HG03521 (cell line): ENCODE results near the gene CCDC85B.

Source experiments
- ATAC-seq: cut with Tn5 transposase; IDR thresholded peaks from one replicate; pipeline ENCODE4 v1.9.1; 2021; ENCODE audit warnings: mild to moderate bottlenecking, moderate library complexity; ENCODE audit not compliant: unreplicated experiment

The CCDC85B gene

DNA sequence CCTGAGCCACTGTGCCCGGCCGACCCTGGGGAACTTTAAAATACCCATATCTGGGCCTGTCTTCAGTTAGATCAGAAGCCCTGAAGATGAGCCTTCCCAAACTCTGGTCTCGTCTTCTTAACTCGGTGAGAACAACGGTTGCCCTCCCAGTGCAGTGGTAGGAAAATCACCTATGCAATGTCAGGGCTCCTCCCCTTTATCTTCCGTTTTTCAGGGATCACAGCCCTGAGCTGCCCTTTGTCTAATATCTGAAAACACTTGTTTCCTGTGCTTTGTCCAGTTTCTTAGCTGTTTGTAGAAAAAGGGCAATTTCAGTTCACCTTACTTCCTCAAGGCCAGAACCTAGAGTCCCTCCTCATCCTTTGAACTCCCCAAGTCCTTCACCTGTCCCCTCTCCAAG lies 38.2 kb downstream of the CCDC85B start:
- no peak for ATAC-seq

DNA sequence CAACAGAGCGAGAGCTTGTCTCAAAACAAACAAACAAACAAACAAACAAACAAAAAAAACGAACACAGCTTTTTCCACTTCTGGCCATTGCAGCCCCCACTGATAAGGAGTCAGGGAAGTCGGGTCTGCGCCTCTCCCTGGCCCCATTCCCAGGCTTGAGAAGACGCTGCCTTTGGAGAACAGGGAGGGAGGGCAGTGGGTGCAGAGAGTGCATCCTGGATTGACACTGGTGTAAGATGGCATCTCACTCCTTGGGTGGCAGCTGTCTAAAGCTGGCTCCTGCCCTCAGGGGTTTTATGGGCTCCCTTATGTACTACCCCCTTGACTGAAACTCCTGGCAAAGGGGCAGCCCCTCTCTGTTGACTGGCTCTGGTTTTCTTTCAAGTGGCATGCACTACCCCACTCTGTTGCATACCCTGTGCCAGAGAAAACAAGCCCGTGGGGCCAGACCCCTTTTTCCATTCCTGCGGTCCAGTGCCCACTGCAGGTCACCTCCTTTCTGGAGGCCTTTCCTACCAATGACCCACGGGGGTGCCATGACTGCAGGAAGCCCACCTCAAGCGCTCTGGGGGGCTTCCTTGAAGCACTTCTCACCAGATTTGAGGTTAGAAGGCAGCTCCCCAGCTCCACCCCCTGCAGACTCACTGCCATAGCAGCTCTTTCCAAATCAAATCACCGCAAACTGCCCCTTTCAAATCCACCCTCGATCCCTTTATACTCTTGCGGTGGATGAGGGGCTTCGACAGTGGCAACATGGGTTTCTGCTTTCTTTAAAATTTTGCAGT lies 41.5 kb downstream of the CCDC85B start:
- no peak for ATAC-seq

DNA sequence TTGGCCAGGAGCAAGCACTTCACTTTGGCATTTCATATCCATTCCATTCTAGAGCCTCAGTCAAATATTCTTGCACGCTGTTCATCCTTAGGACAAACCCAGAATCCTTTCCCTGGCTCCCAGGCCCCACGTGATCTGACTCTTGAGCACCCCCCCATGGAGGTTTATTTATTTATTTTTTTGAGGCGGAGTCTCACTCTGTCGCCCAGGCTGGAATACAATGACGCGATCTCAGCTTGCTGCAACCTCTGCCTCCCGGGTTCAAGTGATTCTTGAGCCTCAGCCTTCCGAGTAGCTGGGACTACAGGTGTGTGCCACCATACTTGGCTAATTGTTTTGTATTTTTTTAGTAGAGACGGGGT lies 42.1 kb downstream of the CCDC85B start:
- no peak for ATAC-seq

DNA sequence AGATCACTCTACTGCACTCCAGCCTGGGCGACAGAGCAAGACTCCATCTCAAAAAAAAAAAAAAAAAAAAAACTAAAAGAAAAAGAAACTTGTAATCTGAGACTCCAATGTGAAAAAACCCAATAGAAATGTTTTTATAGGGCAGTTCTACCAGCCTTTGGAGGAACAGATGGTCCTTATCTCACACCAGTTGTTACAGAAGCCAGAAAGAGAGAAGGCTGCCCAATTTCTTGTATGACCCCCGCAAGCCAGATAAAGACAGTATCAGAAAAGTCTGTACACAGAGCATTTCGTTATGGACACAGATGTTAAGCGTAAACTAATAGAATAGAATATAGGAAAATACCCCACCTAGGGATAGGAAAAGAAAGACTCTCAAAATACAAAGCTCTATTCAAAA lies 43.5 kb downstream of the CCDC85B start:
- ATAC-seq, result no peak

DNA sequence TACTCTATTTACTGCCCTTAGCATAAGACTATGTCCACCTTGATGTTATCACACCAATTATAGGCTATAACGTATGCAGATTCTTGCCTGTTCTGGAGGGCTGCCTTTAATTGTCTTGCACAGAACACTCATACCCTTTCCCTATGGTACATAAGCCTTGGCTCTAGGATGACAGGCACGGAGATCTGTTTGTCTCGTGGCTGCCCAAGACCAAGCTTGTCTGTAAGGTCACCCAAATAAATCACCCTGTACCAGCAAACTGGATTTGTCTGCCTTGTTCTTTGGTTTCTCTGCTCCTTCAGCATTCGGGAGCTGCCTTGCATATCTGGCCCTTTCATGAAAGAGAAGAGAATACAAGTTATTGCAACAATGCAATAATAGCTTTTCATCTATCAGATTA lies 47.3 kb downstream of the CCDC85B start:
- no peak for ATAC-seq
